Gastroesophageal sphincter (tissue), 4 donors: ENCODE data around the gene KRTAP5-6. TPM values are rescaled to one million over a fixed set of nuclear protein-coding genes. Genes with fewer than 3 reads are reported as not detected.

Source experiments
- ATAC-seq: fragments of 150-250 bp; one replicate; pipeline ENCODE4 v1.9.1; 2016; ENCODE audit warnings: mild to moderate bottlenecking, moderate library complexity
- H3K27ac ChIP-seq, 4 donors: fragments of 200-600 bp; sonication (generic) in 3 of 4; 1 replicate in 3 of 4; 2 replicates in 1 of 4; pipeline ENCODE4 v1.5.1; 2016 to 2019
- H3K27me3 ChIP-seq: fragments of 200-600 bp; sonication (generic); one replicate; pipeline ENCODE4 v1.5.1; 2019
- H3K36me3 ChIP-seq, 2 donors: fragments of 200-600 bp; sonication (generic); one replicate each; pipeline ENCODE4 v1.5.1; 2019; ENCODE audit warnings: control low read depth in 1 of 2
- H3K4me1 ChIP-seq, 3 donors: fragments of 200-600 bp; sonication (generic); 1 replicate in 2 of 3; 2 replicates in 1 of 3; pipeline ENCODE4 v1.5.1; 2016 to 2019; ENCODE audit warnings: control low read depth in 2 of 3
- H3K4me3 ChIP-seq, 2 donors: fragments of 200-600 bp; sonication (generic); one replicate each; pipeline ENCODE4 v1.5.1; 2019; ENCODE audit warnings: mild to moderate bottlenecking in 1 of 2, moderate library complexity in 1 of 2
- H3K9me3 ChIP-seq, 3 donors: fragments of 200-600 bp; sonication (generic); one replicate each; pipeline ENCODE4 v1.5.1; 2017 to 2019; ENCODE audit warnings: control low read depth in 2 of 3
- EP300 ChIP-seq: sonication (generic); formaldehyde crosslinking; IDR thresholded peaks from one replicate; pipeline ENCODE4 v1.6.1; 2017; ENCODE audit warnings: antibody characterized with exemption, mild to moderate bottlenecking
- POLR2A ChIP-seq, 2 donors: fragments of 450-650 bp; IDR thresholded peaks; one replicate each; pipeline ENCODE4 v1.6.1; 2017; ENCODE audit warnings: antibody characterized with exemption in 2 of 2, mild to moderate bottlenecking in 2 of 2, moderate library complexity in 1 of 2
- POLR2AphosphoS5 ChIP-seq: sonication (generic); formaldehyde crosslinking; IDR thresholded peaks from one replicate; pipeline ENCODE4 v1.6.1; 2017; ENCODE audit warnings: antibody characterized with exemption
- WGBS, 2 donors: methylation state at CpG; one replicate each; pipeline ENCODE4 v1.1.5; 2018; ENCODE audit warnings: low coverage in 1 of 2; 5-methylcytosine and 5-hydroxymethylcytosine counted together
- total RNA-seq, 4 donors: library from RNA; depleted of rRNA; stranded (reverse); fragments of >200 nt; gene quantifications; one replicate each; pipeline ENCODE4 v1.1.0, GENCODE V29; 2016
- TF ChIP-seq, protein P1 (sequence below), 4 experiments: fragments of 200-600 bp in 2 of 4; fragments of 450-650 bp in 2 of 4; sonication (generic) in 1 of 4; IDR thresholded peaks; one replicate each; pipeline ENCODE4 v1.5.1; 2017 to 2019; ENCODE audit warnings: antibody characterized with exemption in 4 of 4, mild to moderate bottlenecking in 2 of 4, moderate library complexity in 2 of 4

Gene KRTAP5-6
- total RNA-seq, 4 donors from 2014 or later, result not detected

DNA sequence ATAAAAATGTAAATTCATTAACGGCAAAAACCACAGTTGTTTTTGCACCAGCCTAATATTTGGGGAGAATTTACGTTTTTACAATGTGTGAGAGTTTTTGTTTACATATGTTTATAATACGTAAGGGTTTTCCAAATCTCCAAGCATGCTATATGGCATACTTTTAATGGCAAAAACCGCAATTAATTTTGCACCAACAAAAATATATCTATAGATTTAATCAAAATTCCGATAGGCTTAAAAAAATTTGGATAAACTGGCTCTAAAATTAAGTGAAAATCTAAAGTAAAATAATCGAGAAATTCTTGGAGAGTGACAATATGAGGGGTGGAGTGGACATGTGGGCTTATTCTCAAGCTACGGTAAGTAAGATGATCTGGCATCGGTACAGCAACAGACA lies 22.8 kb downstream of the KRTAP5-6 start:
- no peaks in the 10 kb centered on the region for H3K9me3 ChIP-seq

DNA sequence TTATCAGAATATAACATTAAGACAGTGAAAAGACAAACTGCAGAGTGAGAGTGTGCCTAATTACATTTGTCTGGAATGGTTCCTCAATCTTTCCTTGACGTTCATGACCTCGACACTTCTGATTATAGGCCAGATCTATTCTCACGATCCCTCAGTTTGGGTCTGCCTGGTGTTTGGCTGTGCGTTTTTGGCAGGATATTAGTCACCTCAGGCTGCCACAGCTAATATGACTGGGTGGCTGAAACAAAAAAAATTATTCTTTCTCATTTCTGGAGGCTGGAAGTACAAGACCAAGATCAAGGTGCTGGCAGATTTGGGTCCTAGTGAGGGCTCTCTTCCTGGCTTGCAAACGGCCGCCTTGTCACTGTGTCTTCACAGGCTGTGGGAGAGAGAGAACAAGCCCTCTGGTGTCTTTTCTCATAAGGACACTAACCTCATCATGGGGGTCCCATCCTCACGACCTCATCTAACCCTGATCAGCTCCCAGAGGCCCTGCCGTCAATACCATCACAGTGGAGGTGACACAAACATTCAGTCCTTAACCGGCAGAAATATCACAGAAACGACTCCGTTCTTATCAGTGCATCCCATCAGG lies 30.2 kb downstream of the KRTAP5-6 start:
- Histone ChIP-seq H3K4me1 (peaks cover 0 to 4% (median 0%) of the 10 kb centered on the region in 3 donors), H3K27ac (no peak overlapping the region), H3K36me3 (no peaks in the 10 kb centered on the region), H3K27me3 (peaks cover 84% of the 10 kb centered on the region), H3K9me3 (peaks cover 0 to 3% (median 0%) of the 10 kb centered on the region in 3 donors), H3K4me3 (no peak overlapping the region)
- TF ChIP-seq, protein P1, sequence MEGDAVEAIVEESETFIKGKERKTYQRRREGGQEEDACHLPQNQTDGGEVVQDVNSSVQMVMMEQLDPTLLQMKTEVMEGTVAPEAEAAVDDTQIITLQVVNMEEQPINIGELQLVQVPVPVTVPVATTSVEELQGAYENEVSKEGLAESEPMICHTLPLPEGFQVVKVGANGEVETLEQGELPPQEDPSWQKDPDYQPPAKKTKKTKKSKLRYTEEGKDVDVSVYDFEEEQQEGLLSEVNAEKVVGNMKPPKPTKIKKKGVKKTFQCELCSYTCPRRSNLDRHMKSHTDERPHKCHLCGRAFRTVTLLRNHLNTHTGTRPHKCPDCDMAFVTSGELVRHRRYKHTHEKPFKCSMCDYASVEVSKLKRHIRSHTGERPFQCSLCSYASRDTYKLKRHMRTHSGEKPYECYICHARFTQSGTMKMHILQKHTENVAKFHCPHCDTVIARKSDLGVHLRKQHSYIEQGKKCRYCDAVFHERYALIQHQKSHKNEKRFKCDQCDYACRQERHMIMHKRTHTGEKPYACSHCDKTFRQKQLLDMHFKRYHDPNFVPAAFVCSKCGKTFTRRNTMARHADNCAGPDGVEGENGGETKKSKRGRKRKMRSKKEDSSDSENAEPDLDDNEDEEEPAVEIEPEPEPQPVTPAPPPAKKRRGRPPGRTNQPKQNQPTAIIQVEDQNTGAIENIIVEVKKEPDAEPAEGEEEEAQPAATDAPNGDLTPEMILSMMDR (IDR thresholded peaks at IDR 0.05), result no peak
- 55 to 63% methylated on average over 8 to 11 of the region's 11 CpGs for WGBS, 2 donors
- no peak for ATAC-seq

More for the DNA sequence above, 22.8 kb downstream of the KRTAP5-6 start:
- H3K27ac ChIP-seq, result no peak overlapping the region
- 61 to 70% methylated on average over 8 of the region's 8 CpGs for WGBS, 2 donors
- no peaks in the 10 kb centered on the region for H3K36me3 ChIP-seq
- no peak for ATAC-seq
- no peaks in the 10 kb centered on the region for H3K4me1 ChIP-seq
- no peak overlapping the region for H3K4me3 ChIP-seq
- TF ChIP-seq POLR2AphosphoS5, result no peak
- peaks cover 46% of the 10 kb centered on the region for H3K27me3 ChIP-seq

DNA sequence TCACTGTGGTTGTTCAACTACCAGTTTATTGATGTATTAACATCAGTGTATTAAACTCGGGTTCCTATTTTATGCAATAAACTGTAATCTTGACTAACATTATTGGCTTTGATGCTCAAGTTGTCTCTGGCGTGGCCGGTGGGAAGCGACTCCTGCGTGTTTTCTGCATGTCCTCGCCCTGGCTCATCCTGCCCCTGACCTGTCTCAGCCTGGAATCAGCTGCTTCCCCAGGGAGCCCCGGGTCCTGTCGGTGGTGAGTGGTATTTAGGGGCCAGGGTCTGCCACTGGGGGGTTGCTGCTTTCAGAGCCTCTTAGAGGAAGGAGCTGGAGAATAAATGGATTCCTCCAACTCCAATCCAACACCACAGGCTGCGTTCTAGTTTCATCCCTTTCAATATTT lies 30.9 kb downstream of the KRTAP5-6 start:
- Histone ChIP-seq H3K27me3 (peaks cover 90% of the 10 kb centered on the region), H3K4me1 (peaks cover 0 to 8% (median 0%) of the 10 kb centered on the region in 3 donors), H3K9me3 (peaks cover 0 to 3% (median 0%) of the 10 kb centered on the region in 3 donors), H3K27ac (no peak overlapping the region), H3K36me3 (no peaks in the 10 kb centered on the region), H3K4me3 (no peak overlapping the region)
- no peak for TF ChIP-seq POLR2A (IDR thresholded peaks at IDR 0.05)
- TF ChIP-seq, protein P1 (IDR thresholded peaks at IDR 0.05), result no peak
- TF ChIP-seq EP300, result no peak
- no peak for TF ChIP-seq POLR2AphosphoS5
- whole genome bisulfite sequencing, 2 donors, result 76% methylated on average over 2 of the region's 9 CpGs; no CpG with 5 or more reads in 1 of the 2 donors
- no peak for ATAC-seq

DNA sequence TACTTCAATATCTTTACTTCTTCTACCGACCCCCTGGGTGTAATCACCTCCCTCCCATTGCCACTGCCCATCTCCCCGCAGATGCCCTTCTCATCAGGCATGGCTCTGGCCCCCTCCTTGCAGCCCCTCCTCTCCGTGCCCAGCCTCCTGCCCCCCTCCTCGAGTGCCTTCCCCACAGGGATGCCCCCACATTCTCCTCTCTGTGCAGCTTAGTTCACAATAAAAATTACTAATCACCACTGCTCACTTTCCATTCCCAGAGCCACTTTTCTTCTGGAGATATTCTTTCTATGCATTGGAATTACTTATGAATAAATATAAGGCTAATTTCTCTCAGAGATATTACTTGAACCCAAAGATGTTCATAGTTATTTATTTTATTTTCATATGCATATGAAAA lies 31.3 kb downstream of the KRTAP5-6 start:
- WGBS, 2 donors, result 40% methylated on average over 4 of the region's 4 CpGs; no CpG with 5 or more reads in 1 of the 2 donors

DNA sequence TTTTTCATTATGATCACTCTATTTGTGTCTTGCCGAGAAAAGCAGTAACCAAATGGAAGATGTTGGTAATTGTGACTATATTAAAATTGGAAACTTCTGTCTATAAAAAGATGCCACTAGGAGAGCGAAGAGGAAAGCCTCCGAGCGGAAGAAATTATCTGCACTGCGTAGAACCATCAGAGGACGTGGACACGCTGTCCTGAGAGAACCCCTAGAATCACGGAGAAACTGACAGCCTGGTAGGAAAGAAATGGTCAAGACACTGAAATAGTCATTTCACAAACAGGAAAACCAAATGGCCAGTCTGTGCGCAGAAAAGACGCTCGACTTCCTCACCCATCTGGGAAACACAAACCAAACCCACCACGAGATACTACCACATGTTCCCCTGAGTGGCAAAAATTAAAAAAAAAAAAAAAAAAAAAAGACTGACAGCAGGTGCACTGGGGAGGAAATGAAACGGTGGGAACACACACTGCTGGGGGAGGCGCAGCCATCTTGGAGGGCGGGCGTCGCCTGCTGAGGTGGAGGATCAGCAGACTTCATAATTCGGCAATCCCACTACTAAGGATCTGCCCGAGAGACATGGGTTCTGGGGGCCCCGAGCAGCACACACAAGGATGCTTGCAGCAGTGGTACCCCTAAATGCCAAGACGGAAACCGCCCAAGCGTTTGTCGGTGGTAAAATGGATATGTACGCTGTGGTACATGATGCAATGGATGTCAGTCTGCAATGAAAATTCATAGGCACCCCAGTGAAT lies 32.1 kb downstream of the KRTAP5-6 start:
- Histone ChIP-seq H3K36me3 (no peaks in the 10 kb centered on the region), H3K27ac (no peak overlapping the region)
- TF ChIP-seq, protein P1 (IDR thresholded peaks at IDR 0.05), result no peak
- TF ChIP-seq POLR2A (IDR thresholded peaks at IDR 0.05) (no peak), POLR2AphosphoS5 (no peak), EP300 (no peak)

More for the DNA sequence above, 31.3 kb downstream of the KRTAP5-6 start:
- peaks cover 92% of the 10 kb centered on the region for H3K27me3 ChIP-seq
- no peak for ATAC-seq
- H3K4me3 ChIP-seq, result no peak overlapping the region
- no peak overlapping the region for H3K27ac ChIP-seq
- TF ChIP-seq POLR2A (IDR thresholded peaks at IDR 0.05), result no peak
- TF ChIP-seq, protein P1 (IDR thresholded peaks at IDR 0.05), result no peak
- TF ChIP-seq EP300, result no peak
- no peaks in the 10 kb centered on the region for H3K36me3 ChIP-seq
- H3K9me3 ChIP-seq, result peaks cover 0 to 3% (median 0%) of the 10 kb centered on the region in 3 donors
- peaks cover 0 to 8% (median 0%) of the 10 kb centered on the region in 3 donors for H3K4me1 ChIP-seq

More for the DNA sequence above, 32.1 kb downstream of the KRTAP5-6 start:
- Histone ChIP-seq H3K4me3 (no peak overlapping the region), H3K4me1 (peaks cover 0 to 8% (median 0%) of the 10 kb centered on the region in 3 donors), H3K9me3 (peaks cover 0 to 3% (median 0%) of the 10 kb centered on the region in 3 donors), H3K27me3 (peaks cover 94% of the 10 kb centered on the region)
- no peak for ATAC-seq
- WGBS, 2 donors, result 64 to 83% methylated on average over 8 to 21 of the region's 25 CpGs
